ENCODE data around the gene UMODL1.

UMODL1 gene

DNA sequence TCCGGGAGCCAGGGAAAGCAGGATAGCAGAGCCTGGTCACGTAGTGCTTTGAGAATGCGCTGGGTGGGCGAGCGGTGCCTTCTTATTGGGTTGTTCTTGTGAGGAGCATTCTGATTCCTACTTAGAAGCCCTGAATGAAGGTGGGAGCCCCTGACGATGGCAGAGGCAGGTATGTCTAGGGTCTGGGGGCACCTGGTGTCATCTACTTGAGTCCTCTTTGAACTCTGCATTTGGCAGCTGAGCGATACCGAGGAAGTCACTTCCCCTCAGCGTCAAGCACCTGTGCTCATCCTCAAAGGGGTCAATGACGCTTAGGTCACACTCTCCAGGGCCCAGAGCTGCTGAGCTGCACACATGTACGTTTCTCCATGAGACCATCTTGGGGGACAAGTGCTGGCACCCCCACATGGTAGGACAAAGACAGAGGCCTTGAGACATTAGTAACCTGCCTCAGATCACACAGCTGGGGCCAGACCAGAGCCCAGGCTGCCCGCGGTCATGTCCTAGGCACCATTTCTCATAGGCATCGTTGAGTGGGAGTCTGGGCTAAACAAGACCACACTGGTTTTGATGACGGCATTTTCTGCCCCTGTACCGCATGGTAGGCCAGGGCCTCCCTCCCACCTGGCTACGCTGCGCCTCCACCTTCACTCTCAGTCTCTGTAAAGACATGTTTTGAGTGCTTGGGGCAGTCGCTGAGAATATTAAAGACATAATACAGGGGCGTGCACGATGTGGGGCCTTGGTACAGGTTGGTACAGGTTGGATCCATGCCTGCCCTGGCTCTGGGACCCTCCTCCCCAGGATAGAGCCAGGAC is 78.7 kb downstream of the UMODL1 start:
- DNase-seq (ENCODE audit: low read depth, low spot score): no peak

DNA sequence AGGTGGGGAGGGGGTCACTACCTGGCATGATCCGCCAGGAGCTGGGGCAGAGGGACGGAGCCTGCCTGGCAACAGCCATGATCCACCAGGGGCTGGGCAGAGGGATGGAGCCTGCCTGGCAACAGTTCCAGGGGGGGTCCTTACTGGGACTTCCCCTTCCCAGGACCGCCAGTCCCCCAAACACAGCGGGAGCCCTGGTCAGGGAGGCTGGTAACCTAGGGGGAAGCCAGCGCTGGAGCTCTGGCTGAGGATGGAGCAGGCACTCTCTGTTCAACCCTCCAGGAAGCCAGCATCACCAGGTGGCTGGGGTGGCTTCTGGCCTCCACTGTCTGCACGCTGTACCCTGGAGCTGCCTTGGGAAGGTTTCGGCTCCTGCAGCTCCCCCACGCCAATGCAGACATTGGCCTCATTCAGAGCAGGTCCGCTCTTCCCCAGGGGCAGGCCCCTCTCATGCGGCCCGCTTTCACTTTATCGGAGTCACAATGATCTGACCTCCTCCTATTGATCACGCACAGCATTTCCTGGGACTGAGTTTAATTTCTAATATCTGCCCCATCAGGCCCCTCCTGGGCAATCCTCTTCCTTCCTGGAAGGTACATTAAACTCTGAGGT is 79.5 kb downstream of the UMODL1 start:
- DNase-seq (ENCODE audit: low read depth, low spot score): no peak

DNA sequence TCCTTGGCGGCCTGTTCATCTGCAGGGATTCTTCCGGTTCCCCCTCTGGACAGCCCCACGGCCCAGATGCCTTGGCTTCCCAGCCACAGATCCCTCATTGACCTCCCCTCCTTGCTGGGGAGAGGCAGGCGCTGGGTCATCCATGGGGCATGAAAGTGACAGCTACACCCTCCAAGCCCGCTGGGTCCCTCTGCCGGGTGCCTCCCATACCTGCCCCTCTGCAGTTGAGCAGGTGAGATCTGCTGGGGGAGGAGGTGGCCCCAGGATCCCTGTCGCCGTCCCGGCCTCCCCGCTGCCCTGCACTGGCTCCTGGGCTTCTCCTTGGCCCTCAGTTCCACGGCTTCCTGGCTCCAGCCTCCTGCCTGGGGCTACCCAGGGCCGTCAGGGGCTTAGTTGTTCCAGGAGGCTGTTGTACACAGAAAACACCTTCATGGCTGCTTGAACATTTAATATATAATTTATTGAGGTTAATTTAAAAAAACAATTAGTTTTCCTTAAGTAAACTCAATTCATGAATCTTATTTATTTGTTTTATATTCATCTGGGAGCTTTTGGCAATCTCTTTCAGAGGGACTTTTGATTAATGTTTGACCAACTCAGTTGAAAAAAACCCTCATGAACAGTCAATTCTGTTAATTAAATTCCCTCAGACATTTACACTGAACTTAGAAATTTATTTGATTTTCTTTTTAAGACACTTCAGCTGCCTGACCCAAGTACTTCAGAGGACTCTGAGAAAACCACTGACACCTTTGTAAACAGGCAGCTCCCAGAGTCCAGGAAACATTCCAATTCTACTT is 80.2 kb downstream of the UMODL1 start:
- no peak for DNase-seq (ENCODE audit: low read depth, low spot score)

DNA sequence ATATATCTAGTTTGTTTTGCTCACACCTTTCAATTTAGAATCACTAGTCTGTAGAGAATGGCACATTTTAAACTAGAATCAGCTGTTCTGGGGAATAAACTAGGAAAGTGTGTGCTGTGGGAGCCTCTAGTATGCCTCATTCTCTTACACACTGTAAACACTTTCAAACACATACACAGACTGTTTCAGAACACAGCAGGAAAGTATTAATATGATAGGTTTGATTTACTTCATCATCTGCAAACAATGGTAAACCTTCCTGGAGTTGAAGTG is 80.8 kb downstream of the UMODL1 start:
- no peak for DNase-seq (ENCODE audit: low read depth, low spot score)

DNA sequence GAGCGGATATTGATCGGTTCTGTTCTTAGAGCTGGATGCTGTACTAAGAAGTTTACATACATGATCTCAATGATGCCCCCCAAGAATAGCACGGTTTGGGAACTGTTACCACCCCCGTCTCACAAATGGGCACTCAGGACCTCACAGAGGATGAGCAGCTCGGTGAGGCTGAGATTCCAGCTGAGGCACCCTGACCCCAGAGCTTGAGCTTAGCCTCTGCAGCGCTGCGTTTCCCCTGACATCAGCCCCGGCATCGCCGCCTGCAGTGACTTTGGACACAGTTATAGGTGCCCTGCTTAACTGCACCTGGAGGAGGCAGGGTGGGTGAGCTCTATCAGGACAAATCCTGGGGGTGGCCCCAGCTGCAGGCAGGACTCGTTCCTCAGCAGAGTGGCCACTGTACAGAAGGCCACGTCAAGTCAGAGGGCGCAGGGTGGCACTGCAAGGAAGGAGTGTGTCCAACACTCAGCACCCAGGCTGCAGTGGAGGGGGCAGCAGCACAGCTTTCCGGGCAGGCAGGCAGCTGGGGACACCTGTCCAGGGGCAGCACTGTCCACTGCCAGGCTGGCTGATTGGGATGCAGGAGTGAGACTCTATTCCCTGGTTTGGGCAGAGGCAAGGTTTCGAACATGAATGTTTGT is 82.0 kb downstream of the UMODL1 start:
- DNase-seq (ENCODE audit: low read depth, low spot score): no peak

DNA sequence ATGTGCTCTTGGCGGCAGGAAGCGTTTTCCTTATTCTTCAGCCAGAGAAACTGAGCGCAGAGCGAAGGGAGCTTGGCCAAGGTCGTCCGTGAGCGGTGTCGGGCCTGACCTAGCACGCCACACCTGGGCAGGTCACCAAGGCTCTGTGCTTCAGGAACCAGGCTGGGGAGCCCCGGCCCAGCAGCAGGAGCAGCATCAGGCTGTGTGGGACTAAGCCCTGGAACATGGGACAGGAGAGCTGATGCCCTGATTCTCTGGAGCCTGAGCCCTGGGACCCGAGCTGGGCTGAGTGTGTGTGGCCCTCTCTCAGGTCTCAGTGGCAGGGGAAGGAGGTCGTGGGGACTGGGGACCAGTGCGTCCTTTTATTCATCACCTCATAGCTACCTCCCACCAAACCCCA is 82.6 kb downstream of the UMODL1 start:
- no peak for DNase-seq (ENCODE audit: low read depth, low spot score)

DNA sequence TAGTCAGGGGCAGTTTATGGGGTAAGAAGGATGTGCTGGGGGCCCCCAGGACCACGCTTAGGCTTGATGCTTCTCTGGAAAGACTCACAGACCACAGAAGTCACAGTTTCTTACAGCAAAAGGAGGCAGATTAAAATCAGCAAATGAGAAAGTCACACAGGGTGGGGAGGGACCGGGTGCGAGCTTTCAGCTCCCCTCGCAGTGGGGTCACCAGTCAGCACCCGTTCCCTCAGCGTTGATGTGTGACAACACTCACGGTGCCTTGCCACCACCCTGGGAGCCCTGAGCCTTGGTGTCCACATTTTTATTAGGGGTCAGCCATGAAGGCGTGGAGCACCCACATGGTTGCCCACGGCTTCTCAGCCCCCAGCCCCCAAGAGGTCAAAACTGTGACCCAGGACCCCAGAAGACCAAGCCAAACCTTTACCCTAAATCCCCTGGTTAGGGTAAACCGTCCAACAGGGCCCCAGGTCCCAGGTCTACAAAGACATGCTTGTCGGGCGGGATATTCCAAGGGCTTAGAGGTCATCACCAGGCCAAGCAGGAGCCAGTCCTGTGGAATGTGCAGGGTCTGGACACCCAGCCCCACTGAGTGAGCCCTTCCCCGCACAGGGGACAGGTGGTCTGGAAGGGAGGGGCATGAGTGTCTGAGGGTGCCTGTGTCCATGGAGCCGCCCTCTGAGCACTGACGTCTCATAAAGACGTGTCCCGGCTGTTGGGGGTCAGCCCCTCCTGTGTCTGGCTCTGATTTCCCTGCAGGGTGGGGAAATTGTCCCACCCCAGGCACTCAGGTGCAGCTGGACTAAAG is 83.3 kb downstream of the UMODL1 start:
- no peak for DNase-seq (ENCODE audit: low read depth, low spot score)

GRCh38 chr21:42155045-42155855 is 84.1 kb downstream of the UMODL1 start:
- DNase-seq (ENCODE audit: low read depth, low spot score): no peak

DNA sequence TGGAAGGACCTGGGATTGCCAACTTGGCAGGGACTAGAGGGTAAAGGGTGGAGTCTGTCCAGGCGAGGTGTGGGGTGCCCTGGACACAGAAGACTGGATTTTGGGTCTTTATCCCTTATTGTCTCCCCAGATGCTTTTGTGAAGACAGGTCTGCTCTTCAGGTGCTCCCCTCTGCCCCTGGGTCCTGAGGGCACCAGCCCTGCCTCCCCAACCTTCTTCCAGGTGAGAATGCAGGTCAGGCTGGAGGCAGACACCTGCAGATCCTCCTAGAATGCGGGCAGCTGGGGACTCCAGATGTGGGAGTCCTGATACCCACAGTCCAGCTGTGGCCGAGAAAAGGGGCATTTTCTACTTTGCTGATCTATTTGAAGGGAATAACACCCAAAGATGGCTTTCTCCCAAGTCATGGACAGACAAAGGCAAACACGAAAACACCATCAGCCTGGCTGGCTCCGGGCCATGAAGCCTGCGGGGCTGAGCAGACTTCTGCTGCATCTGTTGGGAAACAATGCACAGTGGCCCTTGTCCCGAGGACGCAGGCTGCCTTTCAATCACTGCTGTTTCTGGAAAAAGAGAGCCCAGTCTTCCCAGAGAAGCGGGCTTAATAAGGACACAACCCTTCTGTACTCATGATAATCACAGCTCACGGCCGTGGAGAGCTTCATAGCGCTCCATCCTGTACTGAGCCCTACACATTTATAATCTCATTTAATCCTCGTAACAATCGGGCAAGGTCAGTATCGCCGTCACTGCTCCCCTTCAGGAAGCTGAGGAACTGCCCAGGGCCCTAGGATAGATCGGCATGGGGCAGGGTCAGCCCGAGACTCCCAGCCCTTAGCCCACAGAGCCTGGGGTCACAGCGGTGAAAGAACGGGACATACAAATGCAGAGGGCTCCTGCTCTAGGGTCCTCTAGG is 85.8 kb downstream of the UMODL1 start:
- DNase-seq (ENCODE audit: low read depth, low spot score): peak; percentile 14

- DNase-seq (ENCODE audit: low read depth, low spot score): no peak
Observed at GRCh38 chr21:42157606-42158310, 86.6 kb downstream of the UMODL1 start.

- no peak for DNase-seq (ENCODE audit: low read depth, low spot score)
Observed at GRCh38 chr21:42158846-42159245, 87.7 kb downstream of the UMODL1 start.

GRCh38 chr21:42159560-42160110 is 88.5 kb downstream of the UMODL1 start:
- no peak for DNase-seq (ENCODE audit: low read depth, low spot score)

- DNase-seq (ENCODE audit: low read depth, low spot score): no peak
Observed at GRCh38 chr21:42160111-42160721, 89.1 kb downstream of the UMODL1 start.

DNA sequence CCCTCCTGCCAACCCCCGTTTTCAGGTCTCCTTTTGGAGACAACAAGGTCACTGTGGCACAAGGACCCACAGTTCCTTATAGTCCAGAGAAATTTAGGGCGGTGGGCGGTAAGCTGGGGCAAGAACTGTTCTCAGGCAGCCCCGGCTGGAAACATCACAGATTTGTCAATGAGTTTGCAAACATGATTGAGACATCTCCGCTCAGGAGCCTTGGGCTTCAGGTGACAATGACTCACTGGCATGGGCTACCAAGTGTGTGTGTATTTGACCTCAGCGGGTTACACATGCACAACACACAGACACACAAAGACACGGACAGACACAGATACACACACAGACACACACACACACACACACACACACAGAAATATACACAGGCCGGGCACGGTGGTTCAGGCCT is 89.6 kb downstream of the UMODL1 start:
- DNase-seq (ENCODE audit: low read depth, low spot score): no peak

- no peak for DNase-seq (ENCODE audit: low read depth, low spot score)
Observed at GRCh38 chr21:42161401-42161955, 90.4 kb downstream of the UMODL1 start.

GRCh38 chr21:42161956-42162681 is 91.0 kb downstream of the UMODL1 start:
- DNase-seq (ENCODE audit: low read depth, low spot score): no peak

DNA sequence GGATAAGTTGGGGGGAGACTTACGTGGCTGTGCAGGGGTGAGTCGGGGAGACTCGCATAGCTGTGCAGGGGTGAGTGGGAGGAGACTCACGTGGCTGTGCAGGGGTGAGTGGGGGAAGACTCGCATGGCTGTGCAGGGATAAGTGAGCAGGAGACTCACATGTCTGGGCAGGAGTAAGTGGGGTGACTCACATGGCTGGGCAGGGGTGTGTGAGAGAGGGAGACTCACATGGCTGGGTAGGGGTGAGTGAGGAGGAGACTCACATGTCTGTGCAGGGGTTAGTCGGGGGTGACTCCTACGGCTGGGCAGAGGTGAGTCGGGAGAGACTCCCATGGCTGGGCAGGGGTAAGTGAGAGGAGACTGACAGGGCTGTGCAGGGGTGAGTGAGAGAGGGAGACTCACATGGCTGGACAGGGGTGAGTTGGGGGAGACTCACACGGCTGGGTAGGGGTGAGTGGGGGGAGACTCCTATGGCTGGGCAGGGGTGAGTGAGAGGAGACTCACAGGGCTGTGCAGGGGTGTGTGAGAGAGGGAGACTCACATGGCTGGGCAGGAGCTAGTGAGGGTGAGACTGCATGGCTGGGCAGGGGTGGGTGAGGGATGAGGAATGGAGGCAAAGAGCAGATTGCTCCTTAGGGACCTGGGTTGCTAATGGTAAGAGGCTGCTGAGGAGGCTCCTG is 91.9 kb downstream of the UMODL1 start:
- no peak for DNase-seq (ENCODE audit: low read depth, low spot score)

Data from astrocyte of the hippocampus (primary cell).